HCT116 (cell line): ENCODE data around the gene OR8A1. TPM values are rescaled to one million over a fixed set of nuclear protein-coding genes. Genes with fewer than 3 reads are reported as not detected.

Experiments
- ATAC-seq: fragments of 200-7000 bp; cut with Tn5 transposase; 2 replicates; pipeline ENCODE4 v1.9.1; 2020; ENCODE audit warnings: mild to moderate bottlenecking, moderate library complexity
- BruUV-seq: library from RNA; stranded (reverse); fragments of 400-500 nt; replicated peaks from 2 replicates; lab custom pipeline; 2021; lab: Mats Ljungman, UMichigan
- CTCF ChIA-PET: fragments of 300-600 bp; sonication (Branson Sonifier 250); formaldehyde crosslinking; loops from one replicate; lab custom pipeline; 2021; ENCODE audit warnings: antibody characterized with exemption; lab: Charles Lee
- POLR2A ChIA-PET: fragments of 300-600, 350-600 bp; sonication (Branson Sonifier 250); formaldehyde crosslinking; loops from one replicate; lab custom pipeline; 2021; ENCODE audit warnings: antibody characterized with exemption; lab: Charles Lee
- RAD21 ChIA-PET, 2 experiments: fragments of 300-600 bp; sonication (Branson Sonifier 250); formaldehyde crosslinking; loops; one replicate each; lab custom pipeline; 2023; ENCODE audit warnings: low total read pairs in 2 of 2; ENCODE audit not compliant: uncharacterized antibody in 2 of 2, unreplicated experiment in 2 of 2, low non-redundant PET in 1 of 2; lab: Charles Lee
- DNase-seq: peaks from one replicate; pipeline ENCODE4 v3.0.0-alpha.2; 2010; ENCODE audit warnings: low read depth, low spot score
- H2AFZ ChIP-seq: fragments of 200-600 bp; shearing (Covaris generic), sonication (generic); 2 replicates; pipeline ENCODE4 v1.6.1; 2017; ENCODE audit warnings: low read depth, mixed run types, mixed read lengths, antibody characterized with exemption, low read length; ENCODE audit not compliant: poor library complexity, severe bottlenecking
- H3K27ac ChIP-seq: 2 replicates; pipeline ENCODE4 v1.5.1; 2012; ENCODE audit warnings: low read depth, low read length
- H3K27me3 ChIP-seq: fragments of 200-600 bp; sonication (generic); 2 replicates; pipeline ENCODE4 v1.6.1; 2016; ENCODE audit warnings: mixed run types, low read length, mixed read lengths; ENCODE audit not compliant: insufficient read depth
- H3K36me3 ChIP-seq, 2 experiments: fragments of 200-500 bp in 1 of 2; fragments of 200-600 bp in 1 of 2; sonication (Bioruptor generic) in 1 of 2; sonication (generic) in 1 of 2; 2 replicates each; pipeline versions ENCODE4 v1.5.1 to v1.6.1; 2014 to 2016; ENCODE audit warnings: low read length in 2 of 2, inconsistent platforms in 1 of 2, mixed read lengths in 1 of 2, mixed run types in 1 of 2; ENCODE audit not compliant: insufficient read depth in 2 of 2, control insufficient read depth in 1 of 2
- H3K4me1 ChIP-seq, 2 experiments: fragments of 200-600 bp in 1 of 2; sonication (generic) in 1 of 2; 2 replicates each; pipeline versions ENCODE4 v1.5.1 to v1.6.1; 2012 to 2017; ENCODE audit warnings: low read length in 2 of 2, inconsistent platforms in 1 of 2, mild to moderate bottlenecking in 1 of 2, mixed read lengths in 1 of 2, mixed run types in 1 of 2, moderate library complexity in 1 of 2; ENCODE audit not compliant: insufficient read depth in 2 of 2, control insufficient read depth in 1 of 2
- H3K4me2 ChIP-seq: fragments of 200-600 bp; sonication (generic); 2 replicates; pipeline ENCODE4 v1.6.1; 2017; ENCODE audit warnings: mixed run types, low read length, mixed read lengths
- H3K4me3 ChIP-seq, 2 experiments: fragments of 200-600 bp in 1 of 2; sonication (generic) in 1 of 2; replicated peaks in 1 of 2; 2 replicates each; pipeline ENCODE4 v1.5.1; 2011 to 2016; ENCODE audit warnings: low read length in 2 of 2, control low read depth in 1 of 2, low read depth in 1 of 2, mild to moderate bottlenecking in 1 of 2, mixed read lengths in 1 of 2, mixed run types in 1 of 2
- H3K79me2 ChIP-seq: fragments of 200-600 bp; sonication (generic); 2 replicates; pipeline ENCODE4 v1.6.1; 2017; ENCODE audit warnings: mild to moderate bottlenecking, mixed run types, low read length, moderate library complexity, mixed read lengths; ENCODE audit not compliant: insufficient read depth
- H3K9ac ChIP-seq: fragments of 200-600 bp; sonication (generic); 2 replicates; pipeline ENCODE4 v1.6.1; 2016; ENCODE audit warnings: low read length, mixed read lengths
- H3K9me2 ChIP-seq: fragments of 200-600 bp; sonication (generic), shearing (Covaris generic); 2 replicates; pipeline ENCODE4 v1.6.1; 2017; ENCODE audit warnings: mixed run types, mild to moderate bottlenecking, moderate library complexity; ENCODE audit not compliant: insufficient read depth
- H3K9me3 ChIP-seq, 2 experiments: fragments of 200-500 bp in 1 of 2; fragments of 200-600 bp in 1 of 2; sonication (Bioruptor generic) in 1 of 2; sonication (generic) in 1 of 2; 2 replicates each; pipeline ENCODE4 v1.6.1; 2014 to 2017; ENCODE audit warnings: low read length in 2 of 2, mixed read lengths in 2 of 2, inconsistent platforms in 1 of 2, low read depth in 1 of 2, mild to moderate bottlenecking in 1 of 2, mixed run types in 1 of 2, moderate library complexity in 1 of 2; ENCODE audit not compliant: control insufficient read depth in 1 of 2, insufficient read depth in 1 of 2
- H4K20me1 ChIP-seq: fragments of 200-600 bp; sonication (generic), shearing (Covaris generic); 2 replicates; pipeline ENCODE4 v1.6.1; 2017; ENCODE audit warnings: mixed run types, mild to moderate bottlenecking, moderate library complexity; ENCODE audit not compliant: insufficient read depth
- CBX3 ChIP-seq: IDR thresholded peaks from 2 replicates; pipeline ENCODE4 v1.6.1; 2012; ENCODE audit warnings: low read depth
- EGR1 ChIP-seq: IDR thresholded peaks from 2 replicates; pipeline ENCODE4 v1.6.1; 2012; ENCODE audit warnings: low read depth
- ELF1 ChIP-seq: IDR thresholded peaks from 2 replicates; pipeline ENCODE4 v1.6.1; 2012; ENCODE audit warnings: low read depth, borderline replicate concordance
- EZH2 ChIP-seq: fragments of 200-600 bp; sonication (generic); IDR thresholded peaks from 2 replicates; pipeline ENCODE4 v1.6.1; 2017; ENCODE audit warnings: antibody characterized with exemption, mixed run types
- FOSL1 ChIP-seq: IDR thresholded peaks from 2 replicates; pipeline ENCODE4 v1.6.1; 2012; ENCODE audit warnings: low read depth
- JUND ChIP-seq: IDR thresholded peaks from 2 replicates; pipeline ENCODE4 v1.6.1; 2012
- RAD21 ChIP-seq: IDR thresholded peaks from 2 replicates; pipeline ENCODE4 v1.6.1; 2012; ENCODE audit warnings: low read depth, mild to moderate bottlenecking
- SIN3A ChIP-seq: IDR thresholded peaks from 2 replicates; pipeline ENCODE4 v1.6.1; 2012; ENCODE audit warnings: low read depth
- SRF ChIP-seq: IDR thresholded peaks from 2 replicates; pipeline ENCODE4 v1.6.1; 2012; ENCODE audit warnings: low read depth
- TCF7L2 ChIP-seq: IDR thresholded peaks from 2 replicates; pipeline ENCODE4 v1.7.0; 2011; ENCODE audit warnings: borderline replicate concordance, inconsistent platforms; ENCODE audit not compliant: insufficient read depth, insufficient read length; ENCODE audit errors: extremely low read depth
- YY1 ChIP-seq: IDR thresholded peaks from 2 replicates; pipeline ENCODE4 v1.6.1; 2011; ENCODE audit warnings: low read length, low read depth, moderate library complexity, mild to moderate bottlenecking; ENCODE audit not compliant: insufficient replicate concordance; ENCODE audit errors: extremely low read depth
- ZFX ChIP-seq: fragments of 450-650 bp; IDR thresholded peaks from 2 replicates; pipeline ENCODE4 v1.6.1; 2017
- ZNF274 ChIP-seq: fragments of 200-500 bp; sonication (Bioruptor generic); IDR thresholded peaks from 2 replicates; pipeline ENCODE4 v1.6.1; 2014; ENCODE audit warnings: mild to moderate bottlenecking, low read depth, low read length, inconsistent platforms
- intact Hi-C: fragments of 100-400 bp; cut with micrococcal nuclease; formaldehyde crosslinking; loops from 2 replicates; pipeline ENCODE4 v1.10.0; 2022
- total RNA-seq: library from RNA; stranded (reverse); gene quantifications from one replicate; pipeline ENCODE4 v1.2.1, GENCODE V29; 2021; ENCODE audit not compliant: unreplicated experiment
- TF ChIP-seq, protein P1 (sequence below): IDR thresholded peaks from 2 replicates; pipeline ENCODE4 v1.6.1; 2012; ENCODE audit warnings: low read depth
- TF ChIP-seq, protein P2 (sequence below), 3 experiments: fragments of 200-600 bp in 1 of 3; sonication (generic) in 1 of 3; IDR thresholded peaks in 2 of 3; conservative IDR thresholded peaks in 1 of 3; 2 replicates each; pipeline ENCODE4 v1.5.1; 2012 to 2017; ENCODE audit warnings: low read depth in 2 of 3, low read length in 2 of 3, antibody characterized with exemption in 1 of 3, borderline replicate concordance in 1 of 3, control low read depth in 1 of 3, mild to moderate bottlenecking in 1 of 3, mixed read lengths in 1 of 3, mixed run types in 1 of 3, moderate library complexity in 1 of 3; ENCODE audit not compliant: insufficient read depth in 1 of 3
- TF ChIP-seq, protein P3 (sequence below): IDR thresholded peaks from 2 replicates; pipeline ENCODE4 v1.6.1; 2011; ENCODE audit warnings: mild to moderate bottlenecking, low read length, moderate library complexity; ENCODE audit not compliant: insufficient replicate concordance; ENCODE audit errors: extremely low read depth
- TF ChIP-seq, protein P4 (sequence below): IDR thresholded peaks from 2 replicates; pipeline ENCODE4 v1.6.1; 2012

Gene OR8A1
- total RNA-seq, 1 experiment from 2014 or later: not detected

DNA sequence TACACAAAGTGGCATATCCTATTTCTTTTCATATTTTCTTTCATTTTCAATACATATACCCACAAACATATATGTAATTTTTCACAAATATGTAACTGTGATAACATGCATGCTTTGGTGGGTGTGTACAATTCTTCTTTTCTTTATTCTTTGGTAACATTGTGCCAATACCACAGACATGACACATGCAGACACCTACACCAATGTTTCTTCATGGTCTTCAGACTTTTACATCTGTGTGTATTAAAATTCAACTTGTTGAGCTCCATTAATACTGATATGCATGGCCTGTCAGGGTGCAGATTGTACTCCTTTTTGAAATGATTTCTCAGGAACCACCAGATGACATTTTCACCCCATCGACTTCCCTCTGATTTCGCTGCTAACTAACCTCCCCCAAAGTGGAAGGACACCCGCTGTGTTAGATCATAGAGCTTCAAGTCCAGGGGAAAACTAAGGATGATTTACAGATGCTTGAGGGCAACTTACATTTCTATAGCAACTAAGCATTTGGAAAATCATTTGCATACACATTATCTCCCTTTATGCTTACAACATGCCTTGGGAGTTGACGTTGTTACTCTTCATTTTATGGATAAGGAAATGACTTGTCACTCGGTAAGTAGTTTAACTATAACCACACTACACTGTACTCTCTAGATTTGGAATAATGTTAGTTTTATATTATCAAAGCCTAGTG, 31.0 kb downstream of the OR8A1 start:
- no peak for ATAC-seq
- Histone ChIP-seq H3K36me3 (no peaks in the 10 kb centered on the region), H3K9me2 (no peaks in the 10 kb centered on the region), H3K79me2 (no peaks in the 10 kb centered on the region), H3K9me3 (no peaks in the 10 kb centered on the region), H3K9ac (no peak overlapping the region), H3K4me1 (no peaks in the 10 kb centered on the region), H2AFZ (no peak overlapping the region)
- CTCF ChIA-PET: no interaction called here
- no TSS peak for BruUV-seq
- POLR2A ChIA-PET: no interaction called here
- RAD21 ChIA-PET: no interaction called here
- no peak for DNase-seq
- TF ChIP-seq, protein P1, sequence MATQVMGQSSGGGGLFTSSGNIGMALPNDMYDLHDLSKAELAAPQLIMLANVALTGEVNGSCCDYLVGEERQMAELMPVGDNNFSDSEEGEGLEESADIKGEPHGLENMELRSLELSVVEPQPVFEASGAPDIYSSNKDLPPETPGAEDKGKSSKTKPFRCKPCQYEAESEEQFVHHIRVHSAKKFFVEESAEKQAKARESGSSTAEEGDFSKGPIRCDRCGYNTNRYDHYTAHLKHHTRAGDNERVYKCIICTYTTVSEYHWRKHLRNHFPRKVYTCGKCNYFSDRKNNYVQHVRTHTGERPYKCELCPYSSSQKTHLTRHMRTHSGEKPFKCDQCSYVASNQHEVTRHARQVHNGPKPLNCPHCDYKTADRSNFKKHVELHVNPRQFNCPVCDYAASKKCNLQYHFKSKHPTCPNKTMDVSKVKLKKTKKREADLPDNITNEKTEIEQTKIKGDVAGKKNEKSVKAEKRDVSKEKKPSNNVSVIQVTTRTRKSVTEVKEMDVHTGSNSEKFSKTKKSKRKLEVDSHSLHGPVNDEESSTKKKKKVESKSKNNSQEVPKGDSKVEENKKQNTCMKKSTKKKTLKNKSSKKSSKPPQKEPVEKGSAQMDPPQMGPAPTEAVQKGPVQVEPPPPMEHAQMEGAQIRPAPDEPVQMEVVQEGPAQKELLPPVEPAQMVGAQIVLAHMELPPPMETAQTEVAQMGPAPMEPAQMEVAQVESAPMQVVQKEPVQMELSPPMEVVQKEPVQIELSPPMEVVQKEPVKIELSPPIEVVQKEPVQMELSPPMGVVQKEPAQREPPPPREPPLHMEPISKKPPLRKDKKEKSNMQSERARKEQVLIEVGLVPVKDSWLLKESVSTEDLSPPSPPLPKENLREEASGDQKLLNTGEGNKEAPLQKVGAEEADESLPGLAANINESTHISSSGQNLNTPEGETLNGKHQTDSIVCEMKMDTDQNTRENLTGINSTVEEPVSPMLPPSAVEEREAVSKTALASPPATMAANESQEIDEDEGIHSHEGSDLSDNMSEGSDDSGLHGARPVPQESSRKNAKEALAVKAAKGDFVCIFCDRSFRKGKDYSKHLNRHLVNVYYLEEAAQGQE: no peak
- TF ChIP-seq FOSL1 (no peak), YY1 (no peak), SRF (no peak), ELF1 (no peak), TCF7L2 (no peak), EZH2 (no peak), EGR1 (no peak), RAD21 (no peak), SIN3A (no peak), JUND (no peak), CBX3 (no peak), ZNF274 (no peak), ZFX (no peak)
- TF ChIP-seq, protein P2, sequence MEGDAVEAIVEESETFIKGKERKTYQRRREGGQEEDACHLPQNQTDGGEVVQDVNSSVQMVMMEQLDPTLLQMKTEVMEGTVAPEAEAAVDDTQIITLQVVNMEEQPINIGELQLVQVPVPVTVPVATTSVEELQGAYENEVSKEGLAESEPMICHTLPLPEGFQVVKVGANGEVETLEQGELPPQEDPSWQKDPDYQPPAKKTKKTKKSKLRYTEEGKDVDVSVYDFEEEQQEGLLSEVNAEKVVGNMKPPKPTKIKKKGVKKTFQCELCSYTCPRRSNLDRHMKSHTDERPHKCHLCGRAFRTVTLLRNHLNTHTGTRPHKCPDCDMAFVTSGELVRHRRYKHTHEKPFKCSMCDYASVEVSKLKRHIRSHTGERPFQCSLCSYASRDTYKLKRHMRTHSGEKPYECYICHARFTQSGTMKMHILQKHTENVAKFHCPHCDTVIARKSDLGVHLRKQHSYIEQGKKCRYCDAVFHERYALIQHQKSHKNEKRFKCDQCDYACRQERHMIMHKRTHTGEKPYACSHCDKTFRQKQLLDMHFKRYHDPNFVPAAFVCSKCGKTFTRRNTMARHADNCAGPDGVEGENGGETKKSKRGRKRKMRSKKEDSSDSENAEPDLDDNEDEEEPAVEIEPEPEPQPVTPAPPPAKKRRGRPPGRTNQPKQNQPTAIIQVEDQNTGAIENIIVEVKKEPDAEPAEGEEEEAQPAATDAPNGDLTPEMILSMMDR (IDR thresholded peaks at IDR 0.05 in 2 of 3, conservative IDR thresholded peaks at IDR 0.05 in 1 of 3; ENCODE audit: borderline replicate concordance in 1 of 3, insufficient read depth in 1 of 3, low read depth in 2 of 3, low read length in 2 of 3): no peak
- TF ChIP-seq, protein P3, sequence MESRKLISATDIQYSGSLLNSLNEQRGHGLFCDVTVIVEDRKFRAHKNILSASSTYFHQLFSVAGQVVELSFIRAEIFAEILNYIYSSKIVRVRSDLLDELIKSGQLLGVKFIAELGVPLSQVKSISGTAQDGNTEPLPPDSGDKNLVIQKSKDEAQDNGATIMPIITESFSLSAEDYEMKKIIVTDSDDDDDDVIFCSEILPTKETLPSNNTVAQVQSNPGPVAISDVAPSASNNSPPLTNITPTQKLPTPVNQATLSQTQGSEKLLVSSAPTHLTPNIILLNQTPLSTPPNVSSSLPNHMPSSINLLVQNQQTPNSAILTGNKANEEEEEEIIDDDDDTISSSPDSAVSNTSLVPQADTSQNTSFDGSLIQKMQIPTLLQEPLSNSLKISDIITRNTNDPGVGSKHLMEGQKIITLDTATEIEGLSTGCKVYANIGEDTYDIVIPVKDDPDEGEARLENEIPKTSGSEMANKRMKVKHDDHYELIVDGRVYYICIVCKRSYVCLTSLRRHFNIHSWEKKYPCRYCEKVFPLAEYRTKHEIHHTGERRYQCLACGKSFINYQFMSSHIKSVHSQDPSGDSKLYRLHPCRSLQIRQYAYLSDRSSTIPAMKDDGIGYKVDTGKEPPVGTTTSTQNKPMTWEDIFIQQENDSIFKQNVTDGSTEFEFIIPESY: no peak
- TF ChIP-seq, protein P4, sequence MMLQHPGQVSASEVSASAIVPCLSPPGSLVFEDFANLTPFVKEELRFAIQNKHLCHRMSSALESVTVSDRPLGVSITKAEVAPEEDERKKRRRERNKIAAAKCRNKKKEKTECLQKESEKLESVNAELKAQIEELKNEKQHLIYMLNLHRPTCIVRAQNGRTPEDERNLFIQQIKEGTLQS: no peak
- TF ChIP-seq, all 23 proteins: peak for 0
- no peaks in the 10 kb centered on the region for H4K20me1 ChIP-seq
- peaks cover 31% of the 10 kb centered on the region for H3K27me3 ChIP-seq
- intact Hi-C loops: no loop called here
- H3K4me2 ChIP-seq: no peak overlapping the region
- no peak overlapping the region for H3K27ac ChIP-seq
- H3K4me3 ChIP-seq: no peak overlapping the region
